Activated naive CD8-positive, alpha-beta T cell treated with anti-CD3 and anti-CD28 coated beads, Interleukin-2, amount 50 U/mL, for 16 hours (primary cell): ENCODE measurements around the gene OSBPL6.

ENCODE experiments used
- DNase-seq: peaks from one replicate; pipeline ENCODE4 v3.0.0-alpha.2; 2020; ENCODE audit warnings: low read depth, low spot score

The OSBPL6 gene

GRCh38 chr2:178436662-178437061 lies 242.3 kb downstream of the OSBPL6 start:
- no peak for DNase-seq

GRCh38 chr2:178441426-178441825 lies 247.1 kb downstream of the OSBPL6 start:
- no peak for DNase-seq

- no peak for DNase-seq
Observed at GRCh38 chr2:178448968-178449661, 254.8 kb downstream of the OSBPL6 start.

- no peak for DNase-seq
Observed at GRCh38 chr2:178449700-178450523, 255.6 kb downstream of the OSBPL6 start.

GRCh38 chr2:178450524-178450773 lies 256.1 kb downstream of the OSBPL6 start:
- no peak for DNase-seq

GRCh38 chr2:178450774-178451525 lies 256.6 kb downstream of the OSBPL6 start, which contains the start of the genes PJVK and PRKRA:
Gene PJVK (plus strand): TSS chr2:178451378. CDS start chr2:178453410, 2,032 bp downstream.
Gene PRKRA (minus strand): TSS chr2:178451175. CDS start chr2:178451030, 145 bp downstream.
- peak; percentile 89 for DNase-seq

- DNase-seq, result no peak
Observed at GRCh38 chr2:178452334-178452733, 258.0 kb downstream of the OSBPL6 start.
